A549 treated with ZK216348 at 1 μM for 4 hours (cell line): ENCODE data around the gene TYK2. TPM values are rescaled to one million over a fixed set of nuclear protein-coding genes. Genes with fewer than 3 reads are reported as not detected.

ENCODE experiments used
- total RNA-seq: library from RNA; stranded (reverse); fragments of 200-300 nt; extraction: Qiagen RNA extraction; gene quantifications from 5 replicates; pipeline ENCODE4 v1.2.3, GENCODE V29; 2022; ENCODE audit warnings: low read depth

Gene TYK2
- 25.9 to 50.4 TPM (median 45.7 TPM) in 5 replicates for total RNA-seq

GRCh38 chr19:10380313-10381102 lies at the start of gene TYK2:
Gene TYK2 (minus strand): TSS chr19:10380572. CDS start chr19:10378406, 2,166 bp downstream.

GRCh38 chr19:10420444-10421239 lies 40.3 kb upstream of the TYK2 start, which contains the start of gene PDE4A:
Gene PDE4A (plus strand): TSS chr19:10420538. CDS start chr19:10420765, 227 bp downstream.

GRCh38 chr19:10403137-10404021 lies 23.0 kb upstream of the TYK2 start, which contains the start of gene CDC37:
Gene CDC37 (minus strand): TSS chr19:10403542. CDS start chr19:10403479, 63 bp downstream.

GRCh38 chr19:10339380-10339960 lies 40.9 kb downstream of the TYK2 start, which contains the start of gene ICAM3:
Gene ICAM3 (minus strand): TSS chr19:10339624. CDS start chr19:10339614, 10 bp downstream.

GRCh38 chr19:10332965-10333757 lies 47.2 kb downstream of the TYK2 start, which contains the start of gene RAVER1:
Gene RAVER1 (minus strand): TSS chr19:10333529. CDS start chr19:10333507, 22 bp downstream.

GRCh38 chr19:10315335-10316214 lies 64.8 kb downstream of the TYK2 start, which contains the start of gene FDX2:
Gene FDX2 (minus strand): TSS chr19:10316015. CDS start chr19:10315996, 19 bp downstream.

GRCh38 chr19:10309423-10309822 lies 70.9 kb downstream of the TYK2 start, which contains the start of gene ZGLP1:
Gene ZGLP1 (minus strand): TSS chr19:10309815.

Other genes starting within 250 kb of the TYK2 start
- 54.4 to 64.6 TPM (median 63.6 TPM) in 5 replicates for gene DNMT1, start 185.6 kb downstream of the TYK2 start, total RNA-seq
- 0.65 to 1.2 TPM (median 0.86 TPM) in 5 replicates for gene S1PR2, start 149.2 kb downstream of the TYK2 start, total RNA-seq
- 45.8 to 76.2 TPM (median 71.8 TPM) in 5 replicates for gene MRPL4, start 128.4 kb downstream of the TYK2 start, total RNA-seq
- gene ICAM1, start 109.5 kb downstream of the TYK2 start, total RNA-seq, result 2.9 to 4.9 TPM (median 4.2 TPM) in 5 replicates
- gene ICAM4, start 93.6 kb downstream of the TYK2 start, total RNA-seq, result 0.36 TPM in 1 of 5 replicates, not detected in the others
- gene ICAM5, start 90.6 kb downstream of the TYK2 start, total RNA-seq, result 0.46 to 1.8 TPM (median 0.72 TPM) in 5 replicates
- 1.1 to 2.5 TPM (median 2.3 TPM) in 5 replicates for gene ZGLP1, start 70.8 kb downstream of the TYK2 start, total RNA-seq
- 13.9 to 37.4 TPM (median 32.8 TPM) in 5 replicates for gene FDX2, start 64.6 kb downstream of the TYK2 start, total RNA-seq
- gene RAVER1, start 47.0 kb downstream of the TYK2 start, total RNA-seq, result 15.4 to 30.9 TPM (median 29.1 TPM) in 5 replicates
- 6.3 to 9.9 TPM (median 8.0 TPM) in 5 replicates for gene ICAM3, start 40.9 kb downstream of the TYK2 start, total RNA-seq
- gene CDC37, start 23.0 kb upstream of the TYK2 start, total RNA-seq, result 152 to 223 TPM (median 191 TPM) in 5 replicates
- gene PDE4A, start 40.0 kb upstream of the TYK2 start, total RNA-seq, result 2.9 to 5.3 TPM (median 4.7 TPM) in 5 replicates
- gene KEAP1, start 122.8 kb upstream of the TYK2 start, total RNA-seq, result 46.2 to 74.0 TPM (median 59.3 TPM) in 5 replicates
- 1.3 to 2.7 TPM (median 2.2 TPM) in 5 replicates for gene S1PR5, start 136.9 kb upstream of the TYK2 start, total RNA-seq
- 13.6 to 24.2 TPM (median 20.8 TPM) in 5 replicates for gene ATG4D, start 163.3 kb upstream of the TYK2 start, total RNA-seq
- gene KRI1, start 185.4 kb upstream of the TYK2 start, total RNA-seq, result 15.8 to 20.5 TPM (median 18.0 TPM) in 5 replicates
- gene CDKN2D, start 188.4 kb upstream of the TYK2 start, total RNA-seq, result 3.9 to 8.0 TPM (median 5.8 TPM) in 5 replicates
- gene AP1M2, start 206.7 kb upstream of the TYK2 start, total RNA-seq, result 37.1 to 45.1 TPM (median 38.9 TPM) in 5 replicates
- 6.8 to 7.7 TPM (median 7.2 TPM) in 5 replicates for gene SLC44A2, start 245.0 kb upstream of the TYK2 start, total RNA-seq